K562 (cell line): Measurements from ENCODE around the gene SPATA20. TPM values are rescaled to one million over a fixed set of nuclear protein-coding genes. Genes with fewer than 3 reads are reported as not detected.
A peak's percentile ranks its signal among the peaks of the same experiment; 100 is the strongest.

ENCODE experiments used
- ATAC-seq: fragments of 200-7000 bp; cut with Tn5 transposase; 3 replicates; pipeline ENCODE4 v1.9.1; 2020; ENCODE audit warnings: moderate library complexity
- BruUV-seq: library from RNA; stranded (reverse); fragments of 400-500 nt; replicated peaks from 2 replicates; lab custom pipeline; 2021; lab: Mats Ljungman, UMichigan
- CTCF ChIA-PET: fragments of 300-600 bp; formaldehyde crosslinking; extraction: SDS; loops from one replicate; lab custom pipeline; 2021; ENCODE audit warnings: low intra/inter-chr PET ratio; lab: Yijun Ruan, JAX
- POLR2A ChIA-PET: fragments of 300-600, 350-650 bp; sonication (Branson Sonifier 250); formaldehyde crosslinking; extraction: SDS; loops from one replicate; lab custom pipeline; 2021; ENCODE audit warnings: antibody characterized with exemption, inconsistent platforms; lab: Yijun Ruan, JAX
- DNase-seq, 4 experiments: peaks; one replicate each; pipeline versions ENCODE4 v3.0.0 to v3.0.0-alpha.2; 2011 to 2018; ENCODE audit warnings: low spot score in 3 of 4, mixed read lengths in 3 of 4; ENCODE audit errors: extremely low read depth in 1 of 4
- FAIRE-seq: peaks from 2 replicates; lab custom pipeline; 2011; peaks lifted over from hg19 to GRCh38; lab: Jason Lieb, UNC
- H2AFZ ChIP-seq: 2 replicates; pipeline ENCODE4 v1.6.0; 2011; ENCODE audit warnings: low read depth, low read length, control low read depth, inconsistent platforms
- H3K27ac ChIP-seq: fragments of 200-600 bp; 3 replicates; pipeline ENCODE4 v1.8.0; 2011; ENCODE audit warnings: low read depth, mild to moderate bottlenecking, control low read depth, inconsistent platforms, low read length, moderate library complexity, mixed read lengths; ENCODE audit errors: extremely low read depth
- H3K27me3 ChIP-seq, 2 experiments: fragments of 300-600 bp in 1 of 2; 2 replicates in 1 of 2; 3 replicates in 1 of 2; pipeline versions ENCODE4 v1.6.0 to v1.8.0; 2011; ENCODE audit warnings: inconsistent platforms in 2 of 2, low read length in 2 of 2, mild to moderate bottlenecking in 1 of 2, mixed read lengths in 1 of 2, moderate library complexity in 1 of 2; ENCODE audit not compliant: control insufficient read depth in 2 of 2, insufficient read depth in 2 of 2
- H3K36me3 ChIP-seq: fragments of 300-600 bp; 3 replicates; pipeline ENCODE4 v1.8.0; 2011; ENCODE audit warnings: mild to moderate bottlenecking, low read length, inconsistent platforms; ENCODE audit not compliant: control insufficient read depth, insufficient read depth
- H3K4me1 ChIP-seq, 2 experiments: fragments of 200-600 bp in 1 of 2; replicated peaks in 1 of 2; 2 replicates in 1 of 2; 3 replicates in 1 of 2; pipeline versions ENCODE4 v1.5.1 to v1.8.0; 2011; ENCODE audit warnings: inconsistent platforms in 2 of 2, low read length in 2 of 2, mild to moderate bottlenecking in 1 of 2, mixed read lengths in 1 of 2, moderate library complexity in 1 of 2; ENCODE audit not compliant: control insufficient read depth in 2 of 2, insufficient read depth in 2 of 2
- H3K4me2 ChIP-seq: 2 replicates; pipeline ENCODE4 v1.6.1; 2011; ENCODE audit warnings: low read length, control low read depth, inconsistent platforms, mixed read lengths; ENCODE audit not compliant: insufficient read depth
- H3K4me3 ChIP-seq: fragments of 200-600 bp; sonication (generic), shearing (Covaris generic); 2 replicates; pipeline ENCODE4 v1.5.1; 2016; ENCODE audit warnings: control low read depth, inconsistent platforms
- H3K79me2 ChIP-seq: fragments of 200-600 bp; 3 replicates; pipeline ENCODE4 v1.8.0; 2011; ENCODE audit warnings: low read length, inconsistent platforms; ENCODE audit not compliant: control insufficient read depth, insufficient read depth
- H3K9ac ChIP-seq, 2 experiments: 2 replicates each; pipeline versions ENCODE4 v1.6.0 to v1.6.1; 2011; ENCODE audit warnings: low read depth in 2 of 2, low read length in 2 of 2, control low read depth in 1 of 2, inconsistent platforms in 1 of 2, mild to moderate bottlenecking in 1 of 2, mixed read lengths in 1 of 2; ENCODE audit not compliant: insufficient read depth in 1 of 2
- H3K9me1 ChIP-seq: one replicate; pipeline ENCODE4 v1.6.0; 2011; ENCODE audit warnings: inconsistent platforms, mild to moderate bottlenecking, low read length, moderate library complexity; ENCODE audit not compliant: control insufficient read depth, insufficient read depth
- H3K9me3 ChIP-seq: replicated peaks from 2 replicates; pipeline ENCODE4 v1.5.1; 2011; ENCODE audit warnings: low read depth, low read length, inconsistent platforms; ENCODE audit not compliant: control insufficient read depth, insufficient read depth
- H4K20me1 ChIP-seq: replicated peaks from 2 replicates; pipeline ENCODE4 v1.6.1; 2011; ENCODE audit warnings: low read length, inconsistent platforms, mixed read lengths; ENCODE audit not compliant: control insufficient read depth, insufficient read depth
- ARID4B ChIP-seq: sonication (generic); formaldehyde crosslinking; IDR thresholded peaks from 2 replicates; pipeline ENCODE4 v1.8.0; 2022; ENCODE audit warnings: mild to moderate bottlenecking, missing genetic modification reagents
- BHLHE40 ChIP-seq: IDR thresholded peaks from 2 replicates; pipeline ENCODE4 v1.6.1; 2011; ENCODE audit warnings: low read length, improper control_type of control experiment
- NELFE ChIP-seq: IDR thresholded peaks from 2 replicates; pipeline ENCODE4 v1.6.1; 2011; ENCODE audit warnings: mild to moderate bottlenecking; ENCODE audit not compliant: insufficient read depth, insufficient read length
- PREB ChIP-seq: sonication (generic); formaldehyde crosslinking; IDR thresholded peaks from 2 replicates; pipeline ENCODE4 v1.8.1; 2023; ENCODE audit warnings: mild to moderate bottlenecking, missing genetic modification reagents
- TEAD2 ChIP-seq: fragments of 450-650 bp; IDR thresholded peaks from 2 replicates; pipeline ENCODE4 v1.6.1; 2016; ENCODE audit warnings: missing genetic modification characterization, control low read depth, missing compliant biosample characterization
- ZNF586 ChIP-seq: fragments of 450-650 bp; formaldehyde crosslinking; conservative IDR thresholded peaks from 2 replicates; pipeline ENCODE4 v1.4.0; 2020; ENCODE audit warnings: mild to moderate bottlenecking, moderate library complexity
- ZNF609 ChIP-seq: sonication (generic); formaldehyde crosslinking; IDR thresholded peaks from 2 replicates; pipeline ENCODE4 v1.8.1; 2023; ENCODE audit warnings: missing genetic modification reagents, mild to moderate bottlenecking, borderline replicate concordance
- ZNF778 ChIP-seq: fragments of 450-650 bp; formaldehyde crosslinking; IDR thresholded peaks from 2 replicates; pipeline ENCODE4 v1.4.0; 2020; ENCODE audit warnings: mild to moderate bottlenecking, moderate library complexity
- WGBS: fragments of 100-300 bp; shearing (Covaris generic); methylation state at CpG from one replicate; pipeline ENCODE4 v1.1.6; 2016; ENCODE audit warnings: low coverage, mixed read lengths; ENCODE audit not compliant: insufficient coverage; ENCODE audit errors: missing lambda C conversion rate; 5-methylcytosine and 5-hydroxymethylcytosine counted together
- in situ Hi-C: fragments of 300-500 bp; cut with MboI; formaldehyde crosslinking; loops from 4 replicates; pipeline ENCODE4 v1.15.0; 2018; ENCODE audit warnings: inconsistent platforms, mixed read lengths
- intact Hi-C: fragments of 100-400 bp; cut with micrococcal nuclease; formaldehyde crosslinking; loops from 2 replicates; pipeline ENCODE4 v1.14.2; 2022
- polyA plus RNA-seq, 8 experiments: library from polyadenylated mRNA; depleted of rRNA in 4 of 8; stranded (reverse) in 5 of 8; unstranded in 3 of 8; fragments of >200 nt; fragmentation: Nextera tagmentation in 2 of 8; fragmentation: Illumina TruSeq in 1 of 8; extraction: Ambion mirVana in 2 of 8; extraction: Trizol in 1 of 8; gene quantifications; 2 replicates each; pipeline versions ENCODE4 v1.2.1 to v1.2.3, GENCODE V29; 2011 to 2014; ENCODE audit warnings: inconsistent platforms in 1 of 8, missing spikeins in 1 of 8
- total RNA-seq, 7 experiments: library from RNA; depleted of rRNA in 6 of 7; stranded (reverse); fragments of >200 nt in 6 of 7; fragmentation: Illumina TruSeq in 2 of 7; extraction: Trizol in 2 of 7; gene quantifications; 2 replicates each; pipeline versions ENCODE4 v1.2.1 to v1.2.3, GENCODE V29; 2011 to 2021; ENCODE audit warnings: low replicate concordance in 1 of 7

The SPATA20 gene
- total and polyA plus RNA-seq, 9 of the 15 experiments (the other 6 are each of a cell fraction or from before 2014, with no cell fraction given): 0.08 to 4.0 (median 1.5) TPM

GRCh38 chr17:50547736-50548083 is 736 bp downstream of the SPATA20 start:
- Histone ChIP-seq H3K36me3 (no peaks in the 10 kb centered on the region), H3K4me1 (peaks cover 11 to 48% of the 10 kb centered on the region in 2 experiments; a peak in 4 of 5 replicates), H3K79me2 (no peaks in the 10 kb centered on the region), H4K20me1 (no peaks in the 10 kb centered on the region; the same call in 1 of the 2 replicates), H2AFZ (peak overlapping the region; percentile 81), H3K9ac (peak overlapping the region in 1 of 2 experiments; percentile 87; a peak in 2 of 4 replicates), H3K9me3 (no peaks in the 10 kb centered on the region), H3K27ac (no peak overlapping the region), H3K4me3 (no peak overlapping the region), H3K9me1 (no peaks in the 10 kb centered on the region), H3K4me2 (peak overlapping the region; percentile 67), H3K27me3 (0 out of 5 replicates have a peak, but pooled peaks cover 0 to 6% of the 10 kb centered on the region in 2 experiments)
- ChIA-PET CTCF (interaction anchor here (0.8 to 2.5 kb wide), 4 partner anchors 65 to 133 kb away, joined by 3 to 9 read pairs (median 6); no protein-coding TSS in a partner anchor), POLR2A (interaction anchor here (0.7 kb wide), 1 partner anchor 125 kb away, joined by 3 read pairs; no protein-coding TSS in a partner anchor)
- 36% methylated on average over 5 of the region's 5 CpGs for WGBS
- intact Hi-C loops (loop anchor here (1.0 to 5.0 kb wide), 4 partner anchors 65 to 395 kb away; no protein-coding TSS in a partner anchor), in situ Hi-C loops (loop anchor here (5.0 to 10.0 kb wide), 4 partner anchors 80 to 407 kb away; no protein-coding TSS in a partner anchor)
- DNase-seq (no peak), ATAC-seq (no peak), FAIRE-seq (no peak)
- no TSS peak for BruUV-seq
- no peak for TF ChIP-seq TEAD2
- TF ChIP-seq ZNF778 (CRISPR knock-in tag): no peak
- no peak for TF ChIP-seq ZNF586 (CRISPR knock-in tag)
- no peak for TF ChIP-seq ZNF609 (CRISPR knock-in tag)
- TF ChIP-seq ARID4B: no peak
- no peak for TF ChIP-seq PREB (CRISPR knock-in tag)
- TF ChIP-seq BHLHE40: no peak
- no peak for TF ChIP-seq NELFE
